Keratinocyte (primary cell): Measurements from ENCODE around the gene TMEM190. TPM values are rescaled to one million over a fixed set of nuclear protein-coding genes. Genes with fewer than 3 reads are reported as not detected.

Experiments
- DNase-seq: peaks from one replicate; pipeline ENCODE4 v3.0.0-alpha.2; 2011; ENCODE audit warnings: low read depth, missing footprints, low spot score
- FAIRE-seq: peaks from 2 replicates; lab custom pipeline; 2011; peaks lifted over from hg19 to GRCh38; lab: Jason Lieb, UNC
- H2AFZ ChIP-seq: 2 replicates; pipeline ENCODE4 v1.6.0; 2012; ENCODE audit warnings: low read length, control low read depth, inconsistent platforms; ENCODE audit not compliant: control insufficient read depth
- H3K27ac ChIP-seq: 2 replicates; pipeline ENCODE4 v1.5.1; 2011; ENCODE audit warnings: low read length; ENCODE audit not compliant: control insufficient read depth, insufficient read depth
- H3K27me3 ChIP-seq: 3 replicates; pipeline ENCODE4 v1.6.0; 2011; ENCODE audit warnings: low read length; ENCODE audit not compliant: control insufficient read depth, insufficient read depth; ENCODE audit errors: extremely low read depth
- H3K36me3 ChIP-seq, 2 experiments: 2 replicates in 1 of 2; 3 replicates in 1 of 2; pipeline ENCODE4 v1.5.1; 2011; ENCODE audit warnings: low read length in 2 of 2, mild to moderate bottlenecking in 1 of 2; ENCODE audit not compliant: control insufficient read depth in 2 of 2, insufficient read depth in 2 of 2; ENCODE audit errors: extremely low read depth in 1 of 2
- H3K4me1 ChIP-seq: 3 replicates; pipeline ENCODE4 v1.5.1; 2011; ENCODE audit warnings: low read length; ENCODE audit not compliant: control insufficient read depth, insufficient read depth; ENCODE audit errors: extremely low read depth
- H3K4me2 ChIP-seq: 3 replicates; pipeline ENCODE4 v1.6.0; 2011; ENCODE audit warnings: low read depth, low read length; ENCODE audit not compliant: control insufficient read depth, insufficient read depth; ENCODE audit errors: extremely low read depth
- H3K4me3 ChIP-seq, 3 experiments: fragments of 200-600 bp in 1 of 3; sonication (generic) in 1 of 3; 2 replicates in 2 of 3; 3 replicates in 1 of 3; pipeline ENCODE4 v1.5.1; 2011 to 2016; ENCODE audit warnings: low read length in 3 of 3, mild to moderate bottlenecking in 3 of 3, control low read depth in 2 of 3, inconsistent platforms in 1 of 3, low read depth in 1 of 3, mixed read lengths in 1 of 3, mixed run types in 1 of 3, moderate library complexity in 1 of 3; ENCODE audit not compliant: control insufficient read depth in 2 of 3, insufficient read depth in 2 of 3; ENCODE audit errors: extremely low read depth in 1 of 3
- H3K79me2 ChIP-seq: 2 replicates; pipeline ENCODE4 v1.6.0; 2012; ENCODE audit warnings: low read length; ENCODE audit not compliant: control insufficient read depth, insufficient read depth
- H3K9ac ChIP-seq: 3 replicates; pipeline ENCODE4 v1.6.0; 2011; ENCODE audit warnings: low read length; ENCODE audit not compliant: control insufficient read depth, insufficient read depth; ENCODE audit errors: extremely low read depth
- H3K9me1 ChIP-seq: 3 replicates; pipeline ENCODE4 v1.6.0; 2011; ENCODE audit warnings: low read length; ENCODE audit not compliant: control insufficient read depth, insufficient read depth; ENCODE audit errors: extremely low read depth
- H3K9me3 ChIP-seq: 2 replicates; pipeline ENCODE4 v1.5.1; 2012; ENCODE audit warnings: low read depth, low read length; ENCODE audit not compliant: control insufficient read depth
- H4K20me1 ChIP-seq: 3 replicates; pipeline ENCODE4 v1.6.0; 2011; ENCODE audit warnings: low read length; ENCODE audit not compliant: control insufficient read depth, insufficient read depth; ENCODE audit errors: extremely low read depth
- CTCF ChIP-seq, 3 experiments: IDR thresholded peaks in 1 of 3; conservative IDR thresholded peaks in 1 of 3; optimal IDR thresholded peaks in 1 of 3; 2 replicates in 2 of 3; 3 replicates in 1 of 3; pipeline versions ENCODE3 to v1.5.1; 2011; ENCODE audit warnings: low read length in 3 of 3, mild to moderate bottlenecking in 3 of 3, moderate library complexity in 2 of 3, control low read depth in 1 of 3, inconsistent platforms in 1 of 3; ENCODE audit not compliant: insufficient read depth in 2 of 3; ENCODE audit errors: extremely low read depth in 1 of 3
- EZH2 ChIP-seq: IDR thresholded peaks from one replicate; pipeline ENCODE4 v1.6.1; 2012; ENCODE audit warnings: inconsistent platforms, mild to moderate bottlenecking, low read length, moderate library complexity
- dilution Hi-C: fragments of 300-500 bp; cut with MboI; formaldehyde crosslinking; loops from one replicate; pipeline ENCODE4 v1.7.0; 2020; ENCODE audit warnings: low sequenced_read_pairs; ENCODE audit not compliant: extremely low pct_ligation_motif_present
- polyA plus RNA-seq, 5 experiments: library from polyadenylated mRNA; depleted of rRNA in 3 of 5; stranded (reverse) in 3 of 5; stranded (forward) in 1 of 5; unstranded in 1 of 5; fragments of >200 nt; gene quantifications; 1 replicate in 1 of 5; 2 replicates in 3 of 5; 3 replicates in 1 of 5; pipeline versions ENCODE4 v1.2.1 to v1.2.3, GENCODE V29; 2011 to 2012; ENCODE audit warnings: missing spikeins in 2 of 5, low read depth in 1 of 5, low replicate concordance in 1 of 5

The TMEM190 gene
- polyA plus RNA-seq, 1 donor (not counting 4 experiments of a cell fraction or from before 2014, with no cell fraction given) = not detected

DNA sequence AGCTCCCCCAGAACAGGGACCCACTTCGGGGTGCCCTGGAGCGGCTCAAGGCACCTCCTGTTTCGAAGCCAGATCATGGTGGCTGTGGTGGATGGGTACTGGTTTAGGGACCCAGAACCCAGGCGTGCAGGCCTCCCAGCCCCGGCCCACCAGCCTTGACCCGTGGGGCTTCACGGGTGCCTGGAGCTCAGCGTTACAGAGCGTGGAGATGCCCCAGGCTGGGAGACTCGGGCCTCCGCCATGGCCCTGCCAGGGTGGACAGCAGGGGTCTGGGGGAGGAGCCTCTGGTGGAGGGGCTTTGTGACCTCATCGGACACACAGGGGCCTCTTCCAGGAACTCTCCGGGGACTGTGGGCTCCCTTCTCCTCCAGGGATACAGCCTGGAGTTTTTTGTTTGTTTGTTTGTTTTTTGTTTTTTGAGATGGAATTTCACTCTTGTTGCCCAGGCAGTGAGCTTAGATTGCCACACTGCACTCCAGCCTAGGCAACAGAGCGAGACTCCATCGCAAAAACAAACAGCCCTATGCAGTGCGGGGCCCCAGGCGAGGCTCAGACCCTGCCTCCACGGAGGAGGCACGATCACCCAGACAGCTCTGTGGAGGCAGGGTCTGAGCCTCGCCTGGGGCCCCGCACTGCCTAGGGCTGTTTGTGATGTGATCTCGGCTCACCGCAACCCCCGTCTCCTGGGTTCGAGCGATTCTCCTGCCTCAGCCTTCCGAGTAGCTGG is 13.5 kb upstream of the TMEM190 start, which contains the start of gene GARIN5B:
Gene GARIN5B, minus strand, starts transcription at position 271 of the 727 bp plus-strand sequence. Its CDS starts 194 bp downstream, at position 77.
- no peak within 1 kb of the TSS for H3K4me3 ChIP-seq
- dilution Hi-C loops = no loop called here
- H3K4me1 ChIP-seq = no peaks in the 10 kb centered on the region
- H4K20me1 ChIP-seq = no peaks in the 10 kb centered on the region
- no peak within 1 kb of the TSS for H3K27ac ChIP-seq
- no peak for TF ChIP-seq CTCF (optimal IDR thresholded peaks at IDR 0.05 in 1 of 3, IDR thresholded peaks at IDR 0.05 in 1 of 3, conservative IDR thresholded peaks at IDR 0.05 in 1 of 3; ENCODE audit: extremely low read depth in 1 of 3, insufficient read depth in 2 of 3, low read length in 3 of 3)
- no peak for TF ChIP-seq EZH2
- FAIRE-seq = no peak
- H3K9ac ChIP-seq = no peak within 1 kb of the TSS
- DNase-seq = no peak
- H3K27me3 ChIP-seq = no peaks in the 10 kb centered on the region
- H2AFZ ChIP-seq = no peak within 1 kb of the TSS
- H3K4me2 ChIP-seq = no peak within 1 kb of the TSS
- no peaks in the 10 kb centered on the region for H3K9me1 ChIP-seq
- no peaks in the 10 kb centered on the region for H3K79me2 ChIP-seq
- H3K36me3 ChIP-seq = no peaks in the 10 kb centered on the region
- H3K9me3 ChIP-seq = no peaks in the 10 kb centered on the region

GRCh38 chr19:55365245-55365644 is 11.4 kb upstream of the TMEM190 start:
- H3K4me2 ChIP-seq = no peak overlapping the region

More at GRCh38 chr19:55365245-55365644, 11.4 kb upstream of the TMEM190 start:
- no peak overlapping the region for H2AFZ ChIP-seq
- no peak for DNase-seq
- no peak overlapping the region for H3K4me3 ChIP-seq
- TF ChIP-seq CTCF (optimal IDR thresholded peaks at IDR 0.05 in 1 of 3, IDR thresholded peaks at IDR 0.05 in 1 of 3, conservative IDR thresholded peaks at IDR 0.05 in 1 of 3; ENCODE audit: extremely low read depth in 1 of 3, insufficient read depth in 2 of 3, low read length in 3 of 3) (no peak), EZH2 (no peak)
- no peaks in the 10 kb centered on the region for H3K9me3 ChIP-seq
- FAIRE-seq = no peak
- dilution Hi-C loops = no loop called here
- no peaks in the 10 kb centered on the region for H3K27me3 ChIP-seq
- H3K9ac ChIP-seq = no peak overlapping the region
- H3K4me1 ChIP-seq = peaks cover 8% of the 10 kb centered on the region
- no peak overlapping the region for H3K27ac ChIP-seq
- no peaks in the 10 kb centered on the region for H3K79me2 ChIP-seq
- H3K36me3 ChIP-seq = no peaks in the 10 kb centered on the region
- no peaks in the 10 kb centered on the region for H4K20me1 ChIP-seq
- no peaks in the 10 kb centered on the region for H3K9me1 ChIP-seq
